Vagina (tissue), 2 donors: Measurements from ENCODE around the gene EPOP.

ENCODE experiments used
- POLR2A ChIP-seq, 2 donors: fragments of 450-650 bp; IDR thresholded peaks; one replicate each; pipeline ENCODE4 v1.6.1; 2017; ENCODE audit warnings: antibody characterized with exemption in 2 of 2, mild to moderate bottlenecking in 2 of 2, moderate library complexity in 2 of 2
- POLR2AphosphoS5 ChIP-seq, 2 donors: sonication (generic); formaldehyde crosslinking; IDR thresholded peaks; one replicate each; pipeline ENCODE4 v1.9.0; 2017; ENCODE audit warnings: antibody characterized with exemption in 2 of 2, mild to moderate bottlenecking in 2 of 2, low read depth in 1 of 2; ENCODE audit not compliant: insufficient read depth in 1 of 2
- TF ChIP-seq, protein P1 (sequence below), 3 experiments: fragments of 450-650 bp in 2 of 3; fragments of 200-600 bp in 1 of 3; sonication (generic) in 1 of 3; IDR thresholded peaks; one replicate each; pipeline ENCODE4 v1.5.1; 2017 to 2019; ENCODE audit warnings: antibody characterized with exemption in 3 of 3, mild to moderate bottlenecking in 2 of 3, moderate library complexity in 2 of 3

DNA sequence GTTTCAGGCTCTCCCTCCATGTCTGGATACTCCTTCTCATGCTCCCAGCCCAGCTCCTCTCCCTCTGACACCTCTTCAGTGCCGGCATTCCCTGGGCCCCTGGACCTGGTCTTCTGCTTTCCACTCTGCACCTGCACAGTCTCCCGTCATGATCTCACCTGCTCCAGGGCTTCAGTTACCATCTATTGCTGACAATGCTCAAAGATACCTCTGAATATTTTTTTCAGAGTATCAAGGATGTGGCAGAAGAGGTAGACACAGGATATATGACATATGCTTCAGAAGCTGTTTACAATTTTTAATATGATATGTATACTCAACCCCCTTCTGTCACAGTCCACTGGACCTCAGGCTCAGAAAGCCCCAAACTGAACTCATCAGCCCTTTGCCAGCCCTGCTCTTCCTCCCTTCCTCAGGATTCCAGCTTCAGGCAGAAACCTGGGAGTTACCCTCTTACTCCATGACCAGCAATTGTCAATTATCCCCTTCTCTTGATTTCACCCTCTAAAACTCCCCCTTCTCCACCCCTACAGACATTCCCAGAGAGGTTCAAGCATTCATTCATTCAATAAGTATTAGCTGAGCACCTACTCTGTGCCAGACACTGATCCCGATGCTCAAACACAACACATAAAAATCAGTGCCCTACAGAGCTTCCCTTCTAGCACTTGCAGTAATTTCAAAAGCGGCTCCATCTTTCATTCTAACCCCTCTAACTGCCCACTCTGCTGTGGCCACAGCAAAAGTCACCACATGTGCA lies 22.5 kb upstream of the EPOP start:
- TF ChIP-seq, protein P1, sequence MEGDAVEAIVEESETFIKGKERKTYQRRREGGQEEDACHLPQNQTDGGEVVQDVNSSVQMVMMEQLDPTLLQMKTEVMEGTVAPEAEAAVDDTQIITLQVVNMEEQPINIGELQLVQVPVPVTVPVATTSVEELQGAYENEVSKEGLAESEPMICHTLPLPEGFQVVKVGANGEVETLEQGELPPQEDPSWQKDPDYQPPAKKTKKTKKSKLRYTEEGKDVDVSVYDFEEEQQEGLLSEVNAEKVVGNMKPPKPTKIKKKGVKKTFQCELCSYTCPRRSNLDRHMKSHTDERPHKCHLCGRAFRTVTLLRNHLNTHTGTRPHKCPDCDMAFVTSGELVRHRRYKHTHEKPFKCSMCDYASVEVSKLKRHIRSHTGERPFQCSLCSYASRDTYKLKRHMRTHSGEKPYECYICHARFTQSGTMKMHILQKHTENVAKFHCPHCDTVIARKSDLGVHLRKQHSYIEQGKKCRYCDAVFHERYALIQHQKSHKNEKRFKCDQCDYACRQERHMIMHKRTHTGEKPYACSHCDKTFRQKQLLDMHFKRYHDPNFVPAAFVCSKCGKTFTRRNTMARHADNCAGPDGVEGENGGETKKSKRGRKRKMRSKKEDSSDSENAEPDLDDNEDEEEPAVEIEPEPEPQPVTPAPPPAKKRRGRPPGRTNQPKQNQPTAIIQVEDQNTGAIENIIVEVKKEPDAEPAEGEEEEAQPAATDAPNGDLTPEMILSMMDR (IDR thresholded peaks at IDR 0.05) = no peak
- TF ChIP-seq POLR2A (IDR thresholded peaks at IDR 0.05) (no peak), POLR2AphosphoS5 (IDR thresholded peaks at IDR 0.05; ENCODE audit: insufficient read depth in 1 of 2, low read depth in 1 of 2) (no peak)
